A549 (cell line): ENCODE data around the gene GALNT18.

Source experiments
- CTCF ChIP-seq: fragments of >200 bp; sonication (Bioruptor Twin); formaldehyde crosslinking; IDR thresholded peaks from 3 replicates; pipeline ENCODE4 v1.5.1; 2016
- ELK1 ChIP-seq: fragments of 150-350 bp; IDR thresholded peaks from 2 replicates; pipeline ENCODE4 v1.6.1; 2014; ENCODE audit warnings: low read depth, mild to moderate bottlenecking, low read length
- HDAC2 ChIP-seq: fragments of 200-600 bp; sonication (generic); IDR thresholded peaks from 2 replicates; pipeline ENCODE4 v1.6.1; 2016
- JUNB ChIP-seq: fragments of >200 bp; sonication (Bioruptor Twin); formaldehyde crosslinking; IDR thresholded peaks from 2 replicates; pipeline ENCODE4 v1.6.1; 2016
- POLR2A ChIP-seq: IDR thresholded peaks from 2 replicates; pipeline ENCODE4 v1.6.1; 2012; ENCODE audit warnings: mild to moderate bottlenecking, low read length
- TF ChIP-seq, protein P1 (sequence below): fragments of 200-600 bp; sonication (generic); IDR thresholded peaks from 2 replicates; pipeline ENCODE4 v1.6.1; 2016; ENCODE audit warnings: antibody characterized with exemption, mild to moderate bottlenecking, moderate library complexity

- no peak for TF ChIP-seq HDAC2
- TF ChIP-seq, protein P1, sequence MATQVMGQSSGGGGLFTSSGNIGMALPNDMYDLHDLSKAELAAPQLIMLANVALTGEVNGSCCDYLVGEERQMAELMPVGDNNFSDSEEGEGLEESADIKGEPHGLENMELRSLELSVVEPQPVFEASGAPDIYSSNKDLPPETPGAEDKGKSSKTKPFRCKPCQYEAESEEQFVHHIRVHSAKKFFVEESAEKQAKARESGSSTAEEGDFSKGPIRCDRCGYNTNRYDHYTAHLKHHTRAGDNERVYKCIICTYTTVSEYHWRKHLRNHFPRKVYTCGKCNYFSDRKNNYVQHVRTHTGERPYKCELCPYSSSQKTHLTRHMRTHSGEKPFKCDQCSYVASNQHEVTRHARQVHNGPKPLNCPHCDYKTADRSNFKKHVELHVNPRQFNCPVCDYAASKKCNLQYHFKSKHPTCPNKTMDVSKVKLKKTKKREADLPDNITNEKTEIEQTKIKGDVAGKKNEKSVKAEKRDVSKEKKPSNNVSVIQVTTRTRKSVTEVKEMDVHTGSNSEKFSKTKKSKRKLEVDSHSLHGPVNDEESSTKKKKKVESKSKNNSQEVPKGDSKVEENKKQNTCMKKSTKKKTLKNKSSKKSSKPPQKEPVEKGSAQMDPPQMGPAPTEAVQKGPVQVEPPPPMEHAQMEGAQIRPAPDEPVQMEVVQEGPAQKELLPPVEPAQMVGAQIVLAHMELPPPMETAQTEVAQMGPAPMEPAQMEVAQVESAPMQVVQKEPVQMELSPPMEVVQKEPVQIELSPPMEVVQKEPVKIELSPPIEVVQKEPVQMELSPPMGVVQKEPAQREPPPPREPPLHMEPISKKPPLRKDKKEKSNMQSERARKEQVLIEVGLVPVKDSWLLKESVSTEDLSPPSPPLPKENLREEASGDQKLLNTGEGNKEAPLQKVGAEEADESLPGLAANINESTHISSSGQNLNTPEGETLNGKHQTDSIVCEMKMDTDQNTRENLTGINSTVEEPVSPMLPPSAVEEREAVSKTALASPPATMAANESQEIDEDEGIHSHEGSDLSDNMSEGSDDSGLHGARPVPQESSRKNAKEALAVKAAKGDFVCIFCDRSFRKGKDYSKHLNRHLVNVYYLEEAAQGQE, result no peak
- TF ChIP-seq CTCF, result no peak
- no peak for TF ChIP-seq ELK1
- TF ChIP-seq POLR2A, result no peak
- no peak for TF ChIP-seq JUNB
These were observed 23.6 kb downstream of the GALNT18 start for GRCh38 chr11:11598243-11598642.
